GF-D8 (cell line): Measurements from ENCODE around the gene BBLN.
A peak's percentile ranks its signal among the peaks of the same experiment; 100 is the strongest.

Experiments used
- DNase-seq: peaks from one replicate; lab custom pipeline; 2025; lab: John Stamatoyannopoulos, UW

BBLN gene

DNA sequence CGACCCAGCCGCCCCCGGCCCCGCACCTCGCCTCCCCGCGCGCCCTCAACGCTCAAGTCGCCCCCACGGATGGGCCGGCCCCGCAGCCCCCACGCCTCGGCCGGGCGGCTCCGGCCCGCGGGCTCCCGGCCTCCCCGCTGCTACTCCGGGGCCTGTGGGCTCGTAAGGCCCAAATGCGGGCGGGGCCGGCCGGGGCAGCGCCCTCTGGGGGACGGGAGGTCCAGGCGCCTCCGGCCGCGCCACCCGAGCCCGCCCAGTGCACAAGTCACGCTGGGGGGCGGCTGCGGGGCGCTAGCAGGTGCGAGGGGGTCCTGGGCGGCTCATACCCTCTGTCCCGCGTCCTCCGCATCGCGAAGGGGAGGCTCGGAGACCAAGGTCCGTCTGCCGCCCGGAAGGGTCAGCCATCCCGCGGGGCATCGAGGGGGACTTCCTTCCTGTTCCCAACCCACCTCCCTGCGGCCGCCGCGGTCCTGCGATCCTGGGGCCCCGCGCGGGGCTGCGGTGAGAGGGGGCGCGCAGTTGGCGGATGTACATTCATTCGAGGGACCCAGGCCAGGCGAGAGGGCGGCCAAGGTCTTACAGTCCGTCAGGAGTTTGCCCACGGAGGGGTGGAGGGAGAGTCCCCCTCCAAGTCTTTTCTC lies 31.5 kb downstream of the BBLN start, which contains the start of gene CIZ1:
Gene CIZ1 (minus strand): TSS at position 167 of the 641 bp plus-strand sequence. CDS start 715 bp downstream, outside the sequence.
- DNase-seq = peak; percentile 26

DNA sequence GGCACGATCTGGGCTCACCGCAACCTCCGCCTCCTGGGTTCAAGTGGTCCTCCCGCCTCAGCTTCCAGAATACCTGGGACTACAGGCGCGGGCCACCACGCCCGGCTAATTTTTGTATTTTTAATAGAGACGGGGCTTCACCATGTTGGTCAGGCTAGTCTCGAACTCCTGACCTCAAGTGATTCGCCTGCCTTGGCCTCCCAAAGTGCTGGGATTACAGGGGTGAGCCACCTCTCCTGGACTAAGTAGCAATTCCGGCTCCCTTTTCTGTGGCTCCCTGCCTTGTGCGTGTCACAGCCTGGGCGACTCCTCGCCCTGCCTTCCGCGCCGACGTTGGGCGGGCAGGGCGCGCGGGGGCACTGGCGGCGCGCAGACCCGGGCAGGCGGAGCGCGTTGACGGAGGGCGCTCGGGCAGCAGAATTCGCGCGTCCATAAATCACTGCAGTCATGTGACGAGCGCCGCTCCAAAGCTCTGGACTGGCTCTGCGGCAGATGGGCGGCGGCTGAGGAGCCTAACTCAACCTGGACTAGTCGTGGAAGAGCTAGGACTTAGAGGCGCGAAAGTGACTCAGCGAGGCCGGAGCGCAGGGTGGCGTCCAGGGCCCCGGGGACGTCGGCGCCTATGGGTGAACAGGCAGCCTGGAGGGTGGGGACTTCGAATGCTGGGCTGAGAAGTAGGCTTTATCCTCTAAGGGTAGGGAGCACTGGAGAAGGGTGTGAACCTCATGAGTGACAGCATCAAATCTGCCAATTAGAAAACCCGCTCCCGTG lies 32.7 kb downstream of the BBLN start:
- DNase-seq = no peak

- peak; percentile 64 for DNase-seq
Observed at GRCh38 chr9:128193469-128194096, 33.5 kb downstream of the BBLN start.

DNA sequence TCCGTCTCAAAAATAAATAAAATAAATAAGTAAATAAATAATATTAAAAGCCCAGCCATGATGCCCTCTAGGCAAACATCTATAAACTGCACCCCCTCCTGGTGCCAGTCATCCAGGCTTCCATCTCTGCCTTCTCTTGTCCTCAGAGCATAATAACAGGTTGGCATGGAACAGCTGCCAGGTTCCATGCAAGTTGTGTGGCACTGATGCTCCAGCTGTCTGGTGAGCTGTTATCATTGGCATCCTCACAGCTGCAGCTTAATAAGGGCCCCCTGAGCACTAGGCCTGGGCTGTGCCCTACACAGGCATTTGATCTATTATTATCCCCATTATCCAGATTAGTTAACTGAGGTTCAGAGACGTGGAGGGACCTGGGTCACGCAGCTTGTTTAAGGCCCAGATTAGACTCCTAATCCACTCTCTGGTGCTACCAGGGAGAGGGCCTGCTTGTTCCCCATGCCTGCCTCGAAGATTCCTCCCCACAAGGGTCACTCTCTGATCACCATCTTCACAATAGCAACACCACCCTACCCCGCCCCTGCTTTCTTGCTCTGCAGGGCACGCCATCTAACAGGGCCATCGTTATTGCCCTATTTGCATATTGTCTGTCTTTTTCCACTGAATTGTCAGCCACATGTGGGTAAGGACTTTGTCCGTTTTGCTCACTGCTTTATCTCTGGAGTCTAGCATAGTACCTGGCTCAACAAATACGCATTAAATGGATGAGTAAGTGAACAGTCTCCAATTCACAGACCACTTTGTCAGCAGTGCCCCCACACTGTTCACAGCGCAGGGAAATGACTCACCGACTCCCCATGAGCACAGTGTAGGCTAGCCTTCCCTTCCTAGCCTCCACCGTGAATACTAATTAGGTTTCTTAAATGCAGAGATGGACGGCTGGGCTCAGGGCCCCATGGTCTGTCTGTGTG lies 41.6 kb downstream of the BBLN start:
- no peak for DNase-seq

DNA sequence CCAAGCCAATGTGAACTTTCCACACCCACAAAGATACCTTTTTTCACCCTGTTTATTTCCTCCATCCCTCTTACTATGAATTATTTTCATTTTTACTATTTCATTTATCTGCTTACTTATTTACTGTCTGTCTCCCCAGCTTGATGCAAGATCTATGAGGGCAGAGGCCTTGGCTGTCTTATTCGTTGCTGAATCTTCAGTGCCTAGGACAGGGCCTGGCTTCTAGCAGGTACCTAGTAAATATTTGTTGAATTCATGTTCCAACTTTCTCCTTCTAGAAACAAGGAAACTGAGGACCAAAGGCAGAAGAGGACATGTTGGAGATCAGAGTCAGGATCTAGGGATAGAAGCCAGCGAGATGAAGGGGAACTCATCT lies 42.6 kb downstream of the BBLN start:
- DNase-seq = no peak

DNA sequence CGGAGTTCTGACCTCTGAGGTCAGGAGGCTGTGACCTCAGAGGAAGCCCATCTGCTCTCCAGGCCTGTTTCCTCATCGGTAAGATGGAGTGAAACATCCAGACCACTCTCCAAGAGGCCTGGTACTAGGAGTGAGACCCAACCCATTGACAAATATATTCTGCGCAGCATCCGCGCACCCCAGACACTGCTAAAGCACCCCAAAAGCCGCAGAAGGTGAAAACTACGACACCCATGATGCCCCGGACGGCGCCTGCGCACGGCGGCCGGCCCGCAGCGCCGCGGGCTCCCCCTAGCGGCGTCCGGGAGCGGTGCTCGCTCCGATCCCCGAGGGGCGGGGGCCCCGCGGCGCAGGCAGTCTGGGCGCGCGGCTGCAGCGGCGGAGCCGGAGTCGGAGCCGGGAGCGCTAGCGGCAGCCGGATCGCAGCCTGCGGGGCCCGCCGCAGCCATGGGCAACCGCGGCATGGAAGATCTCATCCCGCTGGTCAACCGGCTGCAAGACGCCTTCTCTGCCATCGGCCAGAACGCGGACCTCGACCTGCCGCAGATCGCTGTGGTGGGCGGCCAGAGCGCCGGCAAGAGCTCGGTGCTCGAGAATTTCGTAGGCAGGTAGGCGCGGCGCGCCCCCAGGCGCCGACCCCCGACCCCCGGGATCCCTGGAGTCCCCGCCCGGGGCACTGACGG lies 43.1 kb downstream of the BBLN start, which contains the start of gene DNM1:
Gene DNM1 (plus strand): TSS at position 356 of the 683 bp plus-strand sequence. CDS start 92 bp downstream, at position 448.
- DNase-seq = peak; percentile 34

- DNase-seq = peak; percentile 17
Observed at GRCh38 chr9:128203707-128204551, 43.9 kb downstream of the BBLN start.

DNA sequence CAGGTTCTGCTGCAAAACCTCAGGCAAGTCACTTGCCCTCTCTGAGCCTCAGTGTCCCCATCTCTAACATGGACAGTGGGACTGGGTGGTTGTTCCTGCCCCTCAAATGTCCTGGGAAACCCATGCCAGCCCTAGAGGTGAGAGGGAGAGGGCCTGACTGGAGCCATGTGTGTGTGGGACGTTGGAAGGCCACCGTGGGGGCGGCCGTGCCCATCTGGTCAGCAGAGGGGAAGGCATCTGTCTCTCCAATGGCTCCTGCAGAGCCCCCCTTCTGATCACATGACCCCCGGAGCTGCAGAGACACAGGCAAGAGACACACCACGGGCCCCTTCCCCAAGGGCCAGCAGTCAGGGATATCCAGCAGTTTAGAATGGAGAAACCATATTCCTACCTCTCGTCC lies 44.8 kb downstream of the BBLN start:
- no peak for DNase-seq

DNA sequence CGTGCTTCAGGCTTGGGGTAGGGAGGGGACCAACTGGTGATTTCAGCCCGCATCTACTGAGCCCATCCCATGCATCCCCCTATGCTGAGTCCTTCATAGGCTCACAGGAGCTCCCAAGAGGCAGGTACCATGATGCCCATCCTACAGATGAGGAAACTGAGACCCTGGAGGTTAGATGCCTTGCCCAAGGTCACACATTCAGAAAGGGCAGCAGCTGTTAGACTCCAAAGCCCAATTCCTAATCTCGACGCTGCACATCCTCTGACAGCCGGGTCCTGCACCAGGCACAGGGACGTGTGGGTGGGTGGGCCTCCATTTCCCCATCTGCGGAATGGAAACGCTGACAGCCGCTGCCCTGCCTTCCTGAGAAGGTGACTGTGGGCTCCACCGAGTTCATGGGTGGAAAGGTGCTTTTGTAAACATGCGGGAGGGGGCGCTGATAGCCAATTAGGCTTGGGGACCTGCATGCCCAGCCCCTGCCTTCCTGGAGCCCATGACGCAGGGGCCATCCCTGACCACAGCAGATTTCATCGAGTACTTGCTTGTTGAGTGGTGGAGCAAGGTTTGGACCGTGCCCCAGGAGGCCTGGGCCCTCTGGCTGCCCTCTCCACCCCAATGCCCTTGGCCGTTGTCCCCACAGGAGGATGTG lies 45.4 kb downstream of the BBLN start:
- no peak for DNase-seq

GRCh38 chr9:128206484-128206883 lies 46.4 kb downstream of the BBLN start:
- no peak for DNase-seq

GRCh38 chr9:128206916-128207910 lies 47.1 kb downstream of the BBLN start:
- DNase-seq = no peak

DNA sequence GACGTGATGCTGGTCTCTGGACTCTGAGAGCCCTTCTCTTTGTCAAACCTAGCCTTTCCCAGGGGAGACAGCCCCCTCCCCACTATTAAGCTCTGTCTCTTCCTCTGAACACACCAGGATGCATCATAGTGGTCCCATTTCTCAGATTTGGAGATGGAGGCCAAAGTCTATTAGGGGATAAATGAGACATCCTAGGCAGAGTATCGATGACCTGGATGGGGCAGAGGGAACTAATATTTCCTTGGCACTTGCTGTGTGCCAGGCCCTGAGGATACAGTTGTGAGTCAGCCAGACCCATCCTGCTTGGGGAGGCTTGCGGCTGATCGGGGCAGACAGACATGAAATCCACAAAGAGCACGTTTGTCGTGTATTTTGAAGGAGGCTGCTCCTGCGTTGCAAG lies 48.3 kb downstream of the BBLN start:
- no peak for DNase-seq

- no peak for DNase-seq
Observed at GRCh38 chr9:128208946-128209669, 49.0 kb downstream of the BBLN start.

- DNase-seq = no peak
Observed at GRCh38 chr9:128211186-128211980, 51.3 kb downstream of the BBLN start.

DNA sequence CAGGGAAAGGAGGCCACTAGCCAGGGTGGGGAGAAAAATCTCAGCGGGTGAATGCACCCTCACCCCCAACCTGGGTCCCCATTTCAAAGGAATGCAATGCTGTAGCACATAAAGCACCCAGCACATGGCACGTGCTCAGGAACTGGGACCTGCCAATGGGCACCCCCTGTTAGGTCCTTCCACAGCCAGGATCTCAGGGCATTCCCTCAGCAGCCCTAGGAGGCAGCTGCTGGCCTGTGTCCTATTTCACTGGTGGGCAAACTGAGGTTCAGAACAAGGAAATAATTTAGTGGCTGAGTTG lies 51.9 kb downstream of the BBLN start:
- no peak for DNase-seq
